HepG2 (cell line): ENCODE measurements around the gene NOTCH2.
"Not testable (repeated sequence)": the region's sequence is repeated elsewhere in the genome, so short reads cannot be mapped to it uniquely, and the experiment has no call there.

Experiments used
- ERF ChIP-seq: IDR thresholded peaks from 2 replicates; pipeline ENCODE4 v1.6.1; 2018; ENCODE audit warnings: missing biosample characterization, missing genetic modification reagents
- IKZF4 ChIP-seq: sonication (generic); formaldehyde crosslinking; IDR thresholded peaks from 2 replicates; pipeline ENCODE4 v1.5.1; 2020; ENCODE audit warnings: borderline replicate concordance, mild to moderate bottlenecking, low read depth, missing genetic modification reagents; ENCODE audit errors: not compliant biosample characterization
- MIER2 ChIP-seq: IDR thresholded peaks from 2 replicates; pipeline ENCODE4 v1.6.1; 2016; ENCODE audit warnings: missing biosample characterization, missing genetic modification reagents
- RFX5 ChIP-seq: IDR thresholded peaks from 2 replicates; pipeline ENCODE4 v1.6.1; 2011; ENCODE audit warnings: low read depth, low read length, improper control_type of control experiment
- SP1 ChIP-seq, 2 experiments: fragments of 450-650 bp in 1 of 2; sonication (generic) in 1 of 2; formaldehyde crosslinking in 1 of 2; IDR thresholded peaks; 2 replicates each; pipeline versions ENCODE4 v1.4.0 to v1.6.1; 2016 to 2020; ENCODE audit warnings: missing genetic modification reagents in 1 of 2
- TF ChIP-seq, protein P1 (sequence below): sonication (generic); formaldehyde crosslinking; IDR thresholded peaks from 2 replicates; pipeline ENCODE4 v1.8.0; 2022; ENCODE audit warnings: missing genetic modification reagents, mild to moderate bottlenecking, borderline replicate concordance
- TF ChIP-seq, protein P2 (sequence below): sonication (generic); formaldehyde crosslinking; IDR thresholded peaks from 2 replicates; pipeline ENCODE4 v1.4.0; 2020; ENCODE audit warnings: missing genetic modification reagents, mild to moderate bottlenecking, borderline replicate concordance

DNA sequence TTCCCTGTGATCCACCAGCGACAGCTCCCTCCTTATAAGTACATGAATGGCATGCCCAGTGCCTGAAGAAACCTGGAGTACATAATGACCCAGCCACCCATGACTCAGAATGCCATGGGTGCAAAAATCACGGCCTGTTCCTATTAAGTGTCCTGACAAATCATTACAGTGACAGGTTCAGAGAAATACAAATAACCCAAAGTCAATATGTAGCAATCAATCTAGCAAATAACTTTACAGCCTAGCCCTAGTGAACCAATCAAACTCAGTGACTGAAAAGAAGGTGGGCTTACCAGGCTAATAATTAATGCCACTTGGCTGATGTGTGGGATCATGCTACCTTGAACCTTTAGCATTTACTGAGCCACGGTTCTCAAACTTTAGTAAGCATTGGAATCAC is 37.2 kb downstream of the NOTCH2 start:
- not testable (repeated sequence) for TF ChIP-seq RFX5; IKZF4; MIER2; ERF (CRISPR knock-in tag); SP1 (IDR thresholded peaks at IDR 0.05); SP1 (CRISPR knock-in tag; IDR thresholded peaks at IDR 0.05)
- TF ChIP-seq, protein P1, sequence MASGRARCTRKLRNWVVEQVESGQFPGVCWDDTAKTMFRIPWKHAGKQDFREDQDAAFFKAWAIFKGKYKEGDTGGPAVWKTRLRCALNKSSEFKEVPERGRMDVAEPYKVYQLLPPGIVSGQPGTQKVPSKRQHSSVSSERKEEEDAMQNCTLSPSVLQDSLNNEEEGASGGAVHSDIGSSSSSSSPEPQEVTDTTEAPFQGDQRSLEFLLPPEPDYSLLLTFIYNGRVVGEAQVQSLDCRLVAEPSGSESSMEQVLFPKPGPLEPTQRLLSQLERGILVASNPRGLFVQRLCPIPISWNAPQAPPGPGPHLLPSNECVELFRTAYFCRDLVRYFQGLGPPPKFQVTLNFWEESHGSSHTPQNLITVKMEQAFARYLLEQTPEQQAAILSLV = not testable (repeated sequence)
- TF ChIP-seq, protein P2, sequence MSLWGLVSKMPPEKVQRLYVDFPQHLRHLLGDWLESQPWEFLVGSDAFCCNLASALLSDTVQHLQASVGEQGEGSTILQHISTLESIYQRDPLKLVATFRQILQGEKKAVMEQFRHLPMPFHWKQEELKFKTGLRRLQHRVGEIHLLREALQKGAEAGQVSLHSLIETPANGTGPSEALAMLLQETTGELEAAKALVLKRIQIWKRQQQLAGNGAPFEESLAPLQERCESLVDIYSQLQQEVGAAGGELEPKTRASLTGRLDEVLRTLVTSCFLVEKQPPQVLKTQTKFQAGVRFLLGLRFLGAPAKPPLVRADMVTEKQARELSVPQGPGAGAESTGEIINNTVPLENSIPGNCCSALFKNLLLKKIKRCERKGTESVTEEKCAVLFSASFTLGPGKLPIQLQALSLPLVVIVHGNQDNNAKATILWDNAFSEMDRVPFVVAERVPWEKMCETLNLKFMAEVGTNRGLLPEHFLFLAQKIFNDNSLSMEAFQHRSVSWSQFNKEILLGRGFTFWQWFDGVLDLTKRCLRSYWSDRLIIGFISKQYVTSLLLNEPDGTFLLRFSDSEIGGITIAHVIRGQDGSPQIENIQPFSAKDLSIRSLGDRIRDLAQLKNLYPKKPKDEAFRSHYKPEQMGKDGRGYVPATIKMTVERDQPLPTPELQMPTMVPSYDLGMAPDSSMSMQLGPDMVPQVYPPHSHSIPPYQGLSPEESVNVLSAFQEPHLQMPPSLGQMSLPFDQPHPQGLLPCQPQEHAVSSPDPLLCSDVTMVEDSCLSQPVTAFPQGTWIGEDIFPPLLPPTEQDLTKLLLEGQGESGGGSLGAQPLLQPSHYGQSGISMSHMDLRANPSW (CRISPR knock-in tag) = not testable (repeated sequence)
